ENCODE data around the gene LRRC8D.
A peak's percentile ranks its signal among the peaks of the same experiment; 100 is the strongest.

The LRRC8D gene

DNA sequence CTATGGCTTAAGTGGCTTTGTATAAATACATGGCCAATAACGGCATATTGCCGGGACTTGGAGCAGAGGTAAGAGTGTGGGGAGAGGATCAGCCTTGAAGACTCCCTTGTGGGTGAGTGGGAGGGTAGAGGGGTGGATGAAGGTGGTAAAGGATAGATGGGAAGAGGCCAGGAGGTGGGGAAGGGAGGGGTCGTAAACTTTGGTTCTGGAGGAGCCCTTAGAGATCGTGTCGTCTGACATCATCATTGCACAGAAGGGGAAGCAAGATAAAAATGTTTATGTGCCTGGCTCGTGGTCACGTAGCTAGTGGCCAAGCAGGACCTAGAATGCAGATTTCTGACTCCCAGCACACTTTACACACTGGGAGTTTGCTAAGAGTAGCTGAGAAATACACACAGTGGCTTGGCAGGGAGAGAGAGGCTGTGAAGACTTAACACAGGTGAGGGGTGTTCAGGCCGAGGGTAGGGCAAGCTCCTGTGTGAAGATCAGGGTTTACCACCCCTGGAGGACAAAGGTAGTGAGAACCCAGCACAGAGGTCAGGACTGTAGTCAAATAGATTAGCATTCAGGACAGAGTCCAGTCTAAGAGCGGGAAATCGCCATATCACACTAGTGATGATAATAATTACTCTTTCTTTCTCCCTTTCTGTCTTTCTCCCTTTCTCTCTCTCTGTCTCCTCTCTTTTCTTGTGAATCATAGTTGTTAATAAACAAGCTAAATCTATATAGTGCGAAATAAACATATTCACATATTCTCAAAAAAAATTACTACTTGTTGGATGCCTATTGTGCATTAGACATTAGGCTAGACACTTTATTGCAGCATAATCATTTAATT is 75.5 kb downstream of the LRRC8D start:
- DNase-seq (ENCODE audit: low read depth), result no peak

DNA sequence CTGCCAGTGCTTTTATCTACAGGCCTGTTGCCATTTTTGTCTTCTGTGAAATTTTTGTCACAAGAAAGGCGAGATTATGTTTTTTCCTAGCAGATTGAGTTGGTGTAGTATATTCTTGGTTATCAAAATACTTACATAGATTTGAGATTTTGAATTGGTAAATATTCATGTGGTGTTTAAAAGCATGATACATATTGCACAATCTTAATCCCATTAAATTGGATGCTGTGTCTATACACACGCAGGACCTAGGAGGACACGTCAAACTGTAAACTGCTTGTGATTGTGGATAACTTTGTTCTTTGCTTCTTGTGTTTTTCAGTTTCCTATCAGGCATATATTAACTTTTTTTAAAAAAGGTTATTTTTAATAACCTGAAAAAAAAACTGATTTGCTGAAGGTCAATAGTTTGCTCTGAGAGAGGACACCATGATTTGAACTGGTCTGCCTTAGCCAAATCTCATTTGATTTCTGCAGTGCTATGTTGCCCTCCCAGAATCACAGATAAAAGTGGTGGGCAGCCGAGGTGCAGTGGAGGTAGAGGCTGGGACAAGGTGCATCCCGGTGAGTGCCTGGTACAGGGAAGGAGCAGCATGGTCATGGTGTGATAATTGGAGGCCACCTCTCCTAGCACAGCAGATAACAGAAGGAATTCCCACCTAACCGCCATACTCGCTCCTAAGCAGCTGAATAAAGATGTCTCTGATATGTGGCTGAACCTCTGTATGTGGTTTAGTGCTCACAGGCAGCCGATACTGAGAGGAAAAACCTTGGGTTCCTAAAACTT is 76.7 kb downstream of the LRRC8D start:
- DNase-seq (ENCODE audit: low read depth), result no peak

DNA sequence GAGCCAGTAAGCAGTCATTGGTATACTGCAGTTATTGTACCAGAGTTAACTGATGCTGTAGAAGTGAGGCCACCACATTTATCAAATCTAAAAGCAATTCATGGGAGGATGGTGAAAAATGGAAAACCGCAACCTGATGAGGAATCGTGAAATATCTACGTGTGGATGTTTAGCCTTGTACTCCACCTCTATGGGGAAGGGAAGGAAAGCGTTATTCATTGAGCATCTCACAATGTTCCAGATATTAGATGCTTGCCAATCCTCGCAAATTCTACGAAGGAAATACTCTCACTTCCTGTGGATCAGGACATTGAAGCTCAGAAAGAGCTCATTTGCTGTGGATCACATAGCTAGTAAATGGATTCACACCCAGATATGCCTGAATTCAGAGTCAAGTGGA is 77.3 kb downstream of the LRRC8D start:
- no peak for DNase-seq (ENCODE audit: low read depth)

DNA sequence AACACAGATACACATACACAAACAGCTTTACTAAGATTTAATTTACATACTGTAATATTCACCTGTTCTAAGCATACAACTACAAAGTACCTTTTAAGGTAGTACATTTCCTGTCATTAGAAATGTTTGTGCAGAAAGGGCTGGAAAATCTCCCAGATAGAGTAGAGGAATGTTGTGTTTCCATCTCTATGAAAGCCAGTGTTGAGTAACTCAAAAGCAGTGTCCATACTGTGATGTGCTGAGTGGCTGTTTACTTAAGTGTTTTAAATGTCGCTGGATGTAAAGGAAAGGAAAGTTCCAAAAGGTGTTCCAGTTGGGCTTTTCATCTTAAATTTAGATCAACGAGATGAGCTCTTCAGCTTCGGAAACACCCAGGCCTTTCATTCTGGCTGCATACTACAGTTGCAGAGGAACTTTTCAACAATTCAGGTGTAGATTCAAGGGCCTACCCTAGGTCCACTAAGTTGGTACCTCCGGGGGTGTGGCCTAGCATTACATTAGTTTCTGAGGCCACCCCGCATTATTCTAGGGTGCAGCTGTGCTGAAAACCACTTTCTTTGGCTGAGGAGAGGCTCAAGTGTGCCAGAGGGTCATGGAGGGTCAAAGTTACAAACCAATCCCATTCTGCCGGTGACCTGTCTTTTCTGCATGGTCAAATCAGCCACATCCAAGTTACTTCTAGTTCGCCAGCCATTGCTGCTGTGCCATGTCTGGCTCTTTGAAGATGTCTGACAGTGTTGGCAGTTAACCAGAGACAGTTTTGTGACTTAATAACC is 78.1 kb downstream of the LRRC8D start:
- no peak for DNase-seq (ENCODE audit: low read depth)

DNA sequence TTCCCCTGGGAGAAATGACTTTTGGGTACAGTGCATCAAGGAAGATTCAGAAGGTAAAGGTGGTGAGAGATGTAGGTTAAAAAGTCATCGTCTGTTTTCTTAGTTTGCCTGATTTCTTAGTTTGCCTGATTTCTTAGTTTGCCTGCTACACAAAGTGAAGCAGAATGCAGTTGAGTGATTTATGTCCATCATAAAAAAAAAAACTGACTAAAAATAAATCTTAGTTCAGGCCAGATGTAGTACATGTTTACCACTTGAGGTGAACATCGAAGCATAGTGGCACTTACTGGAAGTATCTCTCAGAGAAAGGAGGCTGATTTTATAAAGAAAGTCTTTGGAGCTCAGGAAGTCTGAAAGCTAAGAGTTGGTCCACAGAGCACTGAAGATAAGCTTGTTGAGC is 79.5 kb downstream of the LRRC8D start:
- no peak for DNase-seq (ENCODE audit: low read depth)

DNA sequence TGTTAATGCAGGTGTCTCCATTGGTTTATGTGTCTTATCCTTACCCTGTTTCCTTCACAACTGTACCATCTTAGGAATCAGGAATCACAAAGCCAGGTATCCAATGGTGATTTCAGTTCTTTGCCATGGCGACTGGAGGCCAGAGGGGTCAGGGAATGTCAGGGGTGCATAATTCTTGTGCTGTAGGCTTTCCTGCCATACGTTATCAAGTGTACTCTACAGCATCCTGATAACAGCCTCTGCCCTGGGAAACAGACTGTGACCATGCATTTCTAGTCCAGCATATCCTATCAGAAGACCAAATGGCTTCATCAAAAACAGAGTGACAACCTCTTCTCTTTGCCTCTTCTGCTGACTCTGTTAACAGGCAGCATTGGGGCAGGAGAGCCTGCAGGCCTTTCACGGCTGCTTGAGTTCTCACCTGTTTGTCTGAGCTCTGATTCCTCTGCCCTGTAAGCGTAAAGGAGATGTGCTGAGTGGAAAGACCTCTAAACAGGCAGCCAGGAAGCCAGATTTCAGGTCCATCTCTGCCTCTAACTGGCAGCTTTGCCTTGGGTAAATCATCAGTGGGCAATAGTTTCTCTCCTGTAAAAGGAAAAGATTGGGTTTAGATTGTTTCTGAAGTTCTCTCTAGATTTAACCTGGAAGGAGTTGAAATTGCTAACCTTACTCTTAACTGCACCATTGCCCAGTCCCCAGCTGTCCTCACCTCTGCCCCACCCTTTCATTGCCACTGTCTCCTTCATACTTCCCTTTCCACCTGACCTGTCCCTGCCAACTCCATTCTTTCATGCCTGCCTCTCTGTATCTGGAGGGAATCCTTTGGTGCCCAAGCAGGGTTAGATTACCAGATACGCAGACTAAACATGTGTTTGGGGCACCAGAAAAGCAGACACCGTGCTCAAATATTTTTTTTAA is 80.2 kb downstream of the LRRC8D start:
- no peak for DNase-seq (ENCODE audit: low read depth)

DNA sequence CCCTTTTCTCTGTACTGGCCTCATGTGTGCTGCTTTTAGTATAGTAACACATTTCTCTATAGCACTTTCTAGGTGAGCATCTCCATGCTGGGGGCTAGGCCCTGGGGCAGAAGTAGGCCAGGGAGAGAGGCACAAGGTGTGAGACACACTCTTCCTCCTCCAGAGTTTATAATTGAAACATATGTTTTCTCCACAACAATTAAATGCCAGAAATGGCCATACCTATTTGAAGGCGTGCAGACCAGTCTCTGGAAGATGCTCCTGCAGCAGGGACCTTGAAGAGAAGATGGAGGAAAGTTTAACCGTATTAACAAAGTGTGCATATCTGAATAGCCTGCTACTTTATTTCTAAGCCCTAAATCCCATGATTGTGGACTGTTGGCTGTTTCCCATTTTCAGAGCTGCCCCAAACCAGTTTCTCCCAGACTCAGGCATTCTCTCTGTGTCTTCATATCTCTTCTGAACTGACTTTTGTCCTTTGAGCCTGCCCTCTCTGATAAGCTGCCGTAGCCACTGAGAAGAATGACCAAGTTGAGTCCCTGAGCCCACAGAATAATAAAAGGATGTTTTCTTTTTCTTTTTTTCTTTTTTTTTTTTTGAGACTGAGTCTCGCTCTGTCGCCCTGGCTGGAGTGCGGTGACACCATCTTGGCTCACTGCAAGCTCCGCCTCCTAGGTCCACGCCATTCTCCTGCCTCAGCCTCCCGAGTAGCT is 81.3 kb downstream of the LRRC8D start:
- no peak for DNase-seq (ENCODE audit: low read depth)

DNA sequence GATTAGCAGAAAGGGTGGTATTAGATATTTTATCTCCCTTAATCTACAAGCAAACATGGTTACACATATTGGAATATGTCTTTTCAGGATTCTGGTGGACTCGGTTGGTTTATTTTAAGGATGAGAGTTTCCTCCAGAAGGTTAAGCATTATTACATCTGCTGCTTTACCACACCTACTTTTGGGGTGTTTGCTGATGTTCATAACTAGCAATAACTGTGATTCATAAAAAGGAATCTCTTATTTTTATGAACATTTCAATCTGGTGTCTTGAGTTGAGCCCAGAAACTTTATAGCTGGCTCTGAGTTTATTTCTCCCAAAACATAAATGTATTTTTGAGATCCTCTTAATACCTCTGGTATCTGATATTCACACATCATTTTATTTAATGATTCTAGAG is 82.7 kb downstream of the LRRC8D start:
- DNase-seq (ENCODE audit: low read depth), result no peak

DNA sequence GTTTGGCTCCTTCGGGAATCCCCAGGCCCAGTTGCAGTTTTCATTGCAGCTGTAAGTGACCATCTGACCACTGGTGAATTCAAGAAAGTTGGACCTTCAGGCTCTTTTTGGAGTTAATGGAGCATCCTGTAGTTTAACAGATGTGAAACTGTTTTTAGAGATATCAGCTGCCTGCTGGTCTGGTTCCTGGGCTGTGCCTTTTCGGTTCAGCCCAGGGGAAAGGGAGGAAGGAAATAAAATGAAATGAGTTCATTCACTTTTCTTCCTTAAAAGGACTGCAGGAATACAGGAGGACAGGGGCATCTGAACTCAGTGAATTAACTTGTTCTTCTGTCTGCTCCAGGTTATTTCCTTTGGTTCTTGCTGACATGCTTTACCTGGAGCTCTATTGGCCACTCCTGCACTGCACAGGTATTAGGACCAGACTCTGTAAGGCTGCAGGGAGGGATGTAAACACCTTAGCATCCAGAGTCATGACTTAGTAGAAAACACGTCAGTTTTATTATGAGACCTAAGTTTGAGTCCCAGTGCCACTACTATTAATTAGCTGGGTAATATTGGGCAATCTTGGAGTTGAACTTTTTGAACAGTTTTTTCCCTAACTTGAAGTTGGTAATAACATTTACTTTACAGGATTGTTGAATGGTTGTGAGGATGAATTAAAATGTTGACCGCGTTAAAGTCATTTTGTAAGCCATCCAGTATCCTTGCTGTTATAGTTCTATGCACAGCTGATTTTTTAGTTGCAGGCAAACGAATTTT is 83.6 kb downstream of the LRRC8D start:
- DNase-seq (ENCODE audit: low read depth), result no peak

DNA sequence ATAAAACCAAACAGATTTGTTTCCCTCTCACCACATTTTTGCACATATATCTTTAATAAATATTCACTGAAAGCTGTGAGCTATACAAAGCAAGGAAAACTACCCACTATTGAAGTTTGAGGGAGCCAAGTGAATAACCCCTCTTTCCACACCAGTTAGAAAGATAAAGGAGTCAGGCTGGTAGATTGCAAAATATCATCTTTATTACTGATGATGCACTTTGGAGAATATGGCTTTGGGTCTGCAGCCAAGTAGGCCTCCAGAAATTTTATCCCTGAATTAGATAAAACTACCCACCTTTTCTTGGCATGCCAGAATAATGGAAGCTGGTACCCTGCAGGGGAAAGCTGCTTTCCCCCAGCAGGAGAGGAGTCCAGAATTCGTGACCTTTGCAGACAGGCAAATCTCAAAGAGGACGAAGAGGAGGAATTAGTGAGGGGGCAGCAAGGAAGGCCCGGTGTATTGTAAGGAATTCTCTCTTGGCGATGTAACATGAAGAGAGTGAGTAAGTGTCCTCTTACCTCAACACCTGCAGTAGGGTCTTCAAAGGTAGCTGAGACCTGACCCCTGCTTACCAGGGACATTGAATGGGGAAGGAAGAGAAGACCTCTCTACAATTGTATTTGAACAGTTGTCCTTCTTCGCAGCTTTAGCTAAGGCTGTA is 84.7 kb downstream of the LRRC8D start:
- DNase-seq (ENCODE audit: low read depth), result no peak

DNA sequence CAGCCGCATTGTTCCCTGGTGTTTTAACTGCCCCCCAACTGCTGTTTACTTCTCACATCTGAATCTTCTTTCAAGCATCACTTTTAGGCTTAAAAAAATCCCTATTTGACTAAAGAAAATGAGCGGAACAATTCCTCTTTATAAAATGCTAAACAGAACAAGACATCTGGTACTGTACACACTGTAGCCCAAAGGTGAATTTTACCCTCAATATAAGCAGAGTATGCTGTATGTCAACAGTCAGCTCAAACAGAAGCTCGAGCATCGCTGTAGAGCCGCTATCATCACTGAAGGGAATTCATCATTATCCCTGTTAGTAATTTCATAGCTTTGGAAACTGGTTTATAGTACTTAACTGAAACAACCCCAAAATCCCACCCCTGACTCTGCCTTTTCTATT is 85.3 kb downstream of the LRRC8D start:
- DNase-seq (ENCODE audit: low read depth), result no peak

DNA sequence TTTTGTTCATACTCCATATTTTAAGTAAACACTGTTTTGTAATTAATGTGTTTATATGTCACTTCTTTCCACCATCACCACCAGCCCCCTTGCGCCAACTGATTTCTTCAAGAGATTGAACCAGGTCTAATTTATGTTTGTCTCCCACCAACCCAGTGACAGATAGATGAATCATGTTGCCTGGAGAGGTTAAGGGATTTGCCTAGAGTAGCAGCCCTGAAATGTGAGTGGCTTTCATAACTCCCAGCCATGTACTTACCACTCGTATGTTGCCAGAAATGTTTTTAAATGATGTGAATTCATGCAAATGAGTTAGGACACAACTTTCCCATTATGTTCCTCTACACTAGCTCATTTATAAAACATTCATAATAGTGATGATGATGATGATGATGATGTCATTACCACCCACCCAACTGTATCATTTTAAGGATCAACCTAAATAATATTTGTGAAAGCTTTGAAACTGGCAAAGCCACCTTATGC is 86.9 kb downstream of the LRRC8D start:
- DNase-seq (ENCODE audit: low read depth), result peak; percentile 51

DNA sequence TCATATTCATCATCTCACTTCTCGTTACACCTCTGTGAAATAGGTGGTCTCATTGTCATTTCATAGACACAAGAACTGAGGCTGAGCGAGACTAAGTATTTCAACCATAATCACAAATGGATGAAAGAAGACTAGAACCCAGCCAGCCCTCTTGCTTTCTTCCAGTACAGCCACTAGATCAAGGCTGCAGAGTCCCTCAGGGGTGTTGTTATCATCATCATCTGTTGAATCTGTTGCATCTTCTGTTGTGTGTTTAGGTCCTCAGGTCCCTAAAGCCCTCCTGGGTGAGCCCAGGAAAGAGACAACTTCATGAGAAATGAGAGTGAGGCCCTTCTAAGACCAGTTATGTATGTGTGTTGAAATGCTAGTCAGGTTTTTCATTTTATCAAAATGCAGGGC is 87.4 kb downstream of the LRRC8D start:
- no peak for DNase-seq (ENCODE audit: low read depth)

DNA sequence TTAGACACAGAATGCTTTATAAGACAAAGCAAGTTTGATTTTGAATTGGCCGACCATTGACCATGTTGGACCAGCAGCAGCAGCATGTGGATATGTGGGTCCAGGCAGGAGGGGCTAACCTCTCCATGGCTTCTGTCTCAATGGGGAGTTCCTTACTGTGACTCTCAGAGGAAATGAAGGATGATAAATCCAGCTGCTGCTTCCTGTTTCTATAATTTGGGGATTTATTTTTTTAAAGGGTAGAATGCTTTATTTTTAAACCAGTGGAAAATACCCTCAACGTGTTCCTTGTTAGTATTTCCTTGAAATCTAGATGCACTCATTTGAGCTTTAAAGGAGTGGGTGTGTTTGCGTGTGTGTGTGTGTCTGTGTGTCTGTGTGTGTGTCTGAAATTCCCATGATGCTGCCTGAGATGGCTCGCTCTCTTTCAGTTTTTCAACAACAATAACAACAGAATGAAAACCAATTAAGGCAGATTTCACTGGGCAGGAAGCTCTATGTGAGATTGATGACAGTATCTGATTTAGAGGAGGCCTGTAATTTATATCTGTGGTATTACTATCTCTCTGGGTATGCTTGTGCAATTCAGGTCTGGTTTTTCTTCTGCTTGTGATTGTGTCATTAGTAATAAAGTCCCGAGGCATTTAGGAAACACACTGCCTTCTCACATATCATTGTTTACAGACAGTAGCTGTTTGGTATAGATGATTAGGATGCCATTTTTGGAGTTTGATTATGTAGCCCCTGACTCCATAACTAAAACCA is 88.0 kb downstream of the LRRC8D start:
- DNase-seq (ENCODE audit: low read depth), result no peak

DNA sequence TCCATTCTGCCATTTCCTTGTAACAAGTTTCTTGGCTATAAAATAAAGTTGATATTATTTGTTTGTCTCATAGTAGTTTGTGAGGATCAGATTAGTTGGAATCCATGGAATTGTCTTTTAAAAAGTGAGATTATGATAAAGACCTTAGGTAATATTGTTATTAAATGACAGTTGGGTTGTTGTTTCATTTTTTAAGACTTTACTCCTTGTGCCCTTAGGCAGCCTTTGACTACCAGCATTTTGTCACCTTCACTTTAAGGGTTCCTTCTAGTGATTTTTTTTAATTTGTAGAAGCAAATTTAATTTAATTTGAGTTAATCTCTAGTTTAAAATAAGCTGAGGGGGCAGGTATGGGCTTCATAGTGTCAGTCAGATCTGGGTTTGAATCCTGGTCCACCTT is 89.4 kb downstream of the LRRC8D start:
- no peak for DNase-seq (ENCODE audit: low read depth)

DNA sequence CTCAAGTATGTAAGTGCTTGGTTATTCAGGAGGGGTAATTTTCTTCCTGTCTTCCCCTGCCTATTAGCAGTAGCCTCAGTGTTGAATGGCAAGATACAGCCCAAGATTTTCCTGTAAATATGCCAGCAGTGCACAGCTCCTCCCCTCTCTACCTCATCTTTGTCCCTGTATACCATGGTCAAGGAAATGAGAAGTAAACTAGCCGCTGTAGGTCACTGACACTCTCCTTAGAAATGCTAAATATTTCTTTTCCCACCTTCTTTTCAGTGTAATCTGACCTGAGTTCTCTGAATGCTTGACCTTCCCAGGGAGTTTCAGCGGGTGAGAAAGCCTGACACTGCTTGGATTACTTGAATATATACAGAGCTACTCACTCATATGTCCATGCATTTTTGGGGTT is 89.9 kb downstream of the LRRC8D start:
- peak; percentile 64 for DNase-seq (ENCODE audit: low read depth)

DNA sequence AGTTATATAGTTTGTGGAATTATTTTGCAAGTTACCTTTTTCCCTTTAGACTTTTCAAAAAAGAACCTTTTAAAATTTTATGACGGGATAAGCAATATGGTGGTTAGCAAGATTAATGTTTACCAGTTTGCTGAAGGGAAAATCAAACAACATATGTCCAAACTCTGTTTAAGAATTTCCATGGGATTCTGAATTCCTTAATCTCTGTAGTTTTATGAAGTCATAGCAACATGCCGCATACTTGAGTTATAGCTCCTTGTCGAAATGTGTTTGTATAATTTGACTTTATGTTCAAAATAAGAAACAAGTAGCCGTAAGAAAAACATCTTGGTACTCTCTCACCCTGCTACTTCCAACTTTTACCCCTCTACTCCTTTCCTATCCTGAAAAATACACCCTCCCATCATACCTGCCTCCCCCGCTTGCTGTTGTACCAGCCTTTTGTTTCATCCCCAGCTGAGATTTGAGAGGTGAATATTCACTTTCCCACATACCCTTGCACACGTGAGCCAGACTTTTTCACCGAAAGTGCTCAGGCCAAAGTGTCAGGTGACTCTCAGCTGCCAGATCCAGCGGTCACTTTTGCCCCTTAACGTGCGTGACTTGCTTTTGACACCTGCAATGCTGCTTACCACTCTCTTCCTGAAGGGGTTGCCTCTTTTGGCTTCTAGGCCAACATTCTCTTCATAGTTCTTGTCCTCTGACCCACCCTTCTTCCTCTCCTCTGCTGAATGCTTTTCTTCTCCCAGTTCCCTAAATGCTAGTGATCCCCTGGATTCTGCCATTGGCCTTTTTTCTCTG is 90.6 kb downstream of the LRRC8D start:
- DNase-seq (ENCODE audit: low read depth), result no peak

DNA sequence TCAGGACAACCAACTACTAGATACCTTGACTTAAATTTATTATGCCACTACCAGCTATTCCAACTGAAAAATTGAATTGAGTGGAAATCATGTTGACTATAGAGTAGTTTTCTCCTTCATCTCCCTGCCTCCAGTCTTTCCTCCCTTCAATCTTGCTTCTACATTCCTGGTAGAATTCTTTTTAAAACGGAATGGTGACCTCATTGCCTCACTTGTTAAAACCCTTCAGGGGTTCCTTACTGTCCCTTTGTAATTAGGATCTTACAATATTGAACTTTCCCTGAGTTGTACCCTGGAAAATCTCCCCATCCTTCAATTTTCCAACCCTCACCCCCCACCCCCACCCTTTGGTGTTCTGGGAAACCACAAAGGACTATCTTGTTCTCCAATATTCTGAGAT is 91.2 kb downstream of the LRRC8D start:
- no peak for DNase-seq (ENCODE audit: low read depth)

Measured in non-pigmented ciliary epithelial cell (primary cell).